Kidney capillary endothelial cell (primary cell): ENCODE data around the gene WNT9B.
"Not testable (repeated sequence)": the region's sequence is repeated elsewhere in the genome, so short reads cannot be mapped to it uniquely, and the experiment has no call there.

Experiments used
- DNase-seq: peaks from one replicate; pipeline ENCODE4 v3.0.0-alpha.2; 2018; ENCODE audit warnings: low spot score

Gene WNT9B

DNA sequence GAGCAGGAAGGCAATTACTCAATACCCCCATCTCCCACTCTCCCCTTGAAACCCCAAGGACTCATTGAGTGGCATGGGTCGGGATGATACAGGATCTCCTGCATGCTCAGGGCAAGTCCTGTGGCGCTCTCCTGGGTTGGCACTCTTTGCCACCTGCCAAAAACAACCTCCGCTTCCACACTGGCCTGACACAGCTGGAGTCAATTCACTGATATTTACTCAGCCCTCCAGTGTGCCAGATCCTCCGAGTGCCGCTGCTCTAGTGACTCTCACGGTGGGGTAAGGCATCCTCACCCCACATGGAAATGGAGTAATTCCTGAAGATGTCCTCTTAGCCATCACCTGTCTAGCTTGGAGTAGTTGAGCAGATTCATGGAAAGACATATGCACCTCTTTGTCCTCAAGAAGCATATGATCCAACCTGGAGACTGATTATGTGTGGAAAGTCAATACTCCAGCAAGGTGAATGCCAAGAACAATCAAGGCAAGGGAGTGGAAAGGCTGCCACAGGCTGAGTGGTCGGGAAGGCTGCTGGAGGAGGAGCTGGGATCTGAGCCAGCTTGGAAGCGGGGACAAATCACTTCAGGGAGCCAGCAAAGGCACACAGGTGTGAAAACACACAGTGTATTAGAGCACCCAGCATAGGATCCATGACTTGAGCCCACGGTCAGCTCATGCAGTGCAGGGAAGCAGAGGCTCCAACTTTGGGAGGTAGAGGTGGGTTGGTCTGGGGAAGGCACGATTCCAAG is 59.0 kb downstream of the WNT9B start:
- no peak for DNase-seq

DNA sequence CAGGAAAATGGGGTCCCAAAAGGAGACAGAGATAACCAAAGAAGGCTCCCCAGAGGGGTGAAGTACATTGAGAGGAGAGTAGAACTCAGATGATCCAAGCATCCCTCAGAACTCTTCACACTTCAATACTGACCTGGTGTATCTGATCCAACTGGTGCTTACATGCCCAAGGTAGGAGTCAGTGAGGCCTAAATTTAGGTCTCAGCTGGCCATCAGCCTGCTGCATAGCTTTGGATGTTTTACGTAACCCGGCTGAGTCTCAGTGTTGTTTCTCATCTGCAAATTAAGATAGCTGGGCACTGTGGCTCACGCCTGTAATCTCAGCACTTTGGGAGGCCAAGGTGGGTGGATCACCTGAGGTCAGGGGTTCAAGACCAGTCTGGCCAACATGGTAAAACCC is 59.9 kb downstream of the WNT9B start:
- DNase-seq, result no peak

DNA sequence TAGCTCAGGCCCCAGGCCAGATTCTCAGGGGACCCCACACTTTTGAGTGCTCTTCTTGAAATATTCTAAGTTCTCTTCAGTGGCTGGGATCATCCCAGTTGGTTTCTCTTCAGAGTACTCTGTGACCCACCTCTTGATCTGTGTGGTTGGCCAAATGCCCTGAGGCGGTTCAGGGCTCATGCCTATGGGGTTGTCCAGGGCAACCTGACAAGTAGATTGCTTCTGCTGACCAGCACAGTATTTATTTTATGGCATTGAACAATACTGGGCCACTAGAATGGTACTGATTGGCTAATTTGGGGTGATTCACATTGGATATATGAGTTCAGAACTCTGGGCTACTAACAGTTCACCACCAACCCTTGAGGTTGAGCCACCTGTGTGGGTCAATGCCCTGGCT is 64.2 kb downstream of the WNT9B start:
- DNase-seq, result no peak

DNA sequence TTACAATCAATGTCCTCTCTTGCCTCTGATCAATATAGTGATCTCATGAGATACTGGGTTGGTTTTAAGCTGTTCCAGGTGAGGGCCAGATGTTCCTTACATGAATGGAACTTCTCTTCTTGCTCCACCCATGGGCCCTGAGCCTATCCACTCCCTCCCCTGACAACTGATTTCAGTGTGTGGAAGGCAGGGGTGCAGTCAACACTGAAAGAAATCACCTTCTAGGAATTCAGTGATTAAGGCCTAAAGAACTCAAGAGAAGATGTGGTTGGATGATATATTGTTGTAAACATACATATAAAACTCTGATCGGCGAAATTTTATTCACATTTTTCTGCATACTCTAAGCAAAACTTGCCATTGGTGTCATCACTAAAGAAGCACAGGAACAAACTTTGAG is 64.8 kb downstream of the WNT9B start:
- no peak for DNase-seq

DNA sequence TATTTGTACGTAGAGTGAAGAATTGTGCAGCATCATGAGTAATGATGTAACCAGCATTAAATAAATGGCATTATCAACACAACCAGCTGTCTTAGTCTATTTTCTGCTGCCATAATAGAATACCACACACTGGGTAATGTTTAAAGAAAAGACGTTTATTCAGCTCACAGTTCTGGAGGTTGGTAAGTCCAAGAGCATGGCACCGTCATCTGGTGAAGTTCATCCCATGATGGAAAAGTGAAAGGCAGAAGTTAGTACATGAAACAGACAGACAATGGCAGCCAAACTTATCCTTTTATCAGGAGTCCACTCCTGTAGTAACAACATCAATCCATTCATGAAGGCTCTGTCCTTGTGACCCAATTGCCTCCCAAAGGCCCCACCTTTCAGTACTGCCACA is 65.2 kb downstream of the WNT9B start:
- DNase-seq, result no peak

DNA sequence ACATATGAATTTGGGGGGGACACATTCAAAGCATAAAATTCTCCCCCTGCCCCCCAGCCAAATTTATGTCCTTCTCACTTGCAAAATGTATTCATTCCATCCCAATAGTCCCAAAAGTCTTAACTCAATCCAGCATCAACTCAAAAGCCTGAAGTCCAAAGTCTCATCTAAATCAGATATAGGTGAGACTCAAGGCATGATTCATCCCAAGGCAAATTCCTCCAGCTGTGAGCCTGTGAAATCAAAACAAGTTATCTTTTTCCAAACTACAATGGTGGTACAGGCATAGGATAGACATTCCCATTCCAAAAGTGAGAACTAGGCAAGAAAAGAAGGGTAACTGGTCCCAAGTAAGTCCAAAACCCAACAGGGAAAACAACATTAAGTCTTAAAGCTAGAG is 65.7 kb downstream of the WNT9B start:
- no peak for DNase-seq

DNA sequence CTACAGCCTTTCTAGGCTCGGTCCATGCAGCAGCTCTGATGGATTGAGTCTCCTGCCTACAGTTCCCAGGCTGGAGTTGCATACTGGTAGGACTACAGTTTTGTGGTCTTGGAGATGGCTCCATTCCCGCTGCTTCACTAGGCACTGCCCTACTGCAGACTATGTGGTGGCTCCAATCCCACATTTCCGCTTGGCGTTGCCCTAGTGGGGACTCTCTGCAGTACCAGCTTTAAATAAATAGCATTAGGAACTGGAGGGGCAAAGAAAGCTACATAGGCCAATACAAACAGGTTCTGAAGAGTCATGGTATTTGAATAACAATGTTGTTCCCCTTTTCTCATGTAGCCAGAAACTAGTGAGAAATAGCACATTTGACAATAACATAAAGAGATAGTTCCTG is 66.1 kb downstream of the WNT9B start:
- no peak for DNase-seq

DNA sequence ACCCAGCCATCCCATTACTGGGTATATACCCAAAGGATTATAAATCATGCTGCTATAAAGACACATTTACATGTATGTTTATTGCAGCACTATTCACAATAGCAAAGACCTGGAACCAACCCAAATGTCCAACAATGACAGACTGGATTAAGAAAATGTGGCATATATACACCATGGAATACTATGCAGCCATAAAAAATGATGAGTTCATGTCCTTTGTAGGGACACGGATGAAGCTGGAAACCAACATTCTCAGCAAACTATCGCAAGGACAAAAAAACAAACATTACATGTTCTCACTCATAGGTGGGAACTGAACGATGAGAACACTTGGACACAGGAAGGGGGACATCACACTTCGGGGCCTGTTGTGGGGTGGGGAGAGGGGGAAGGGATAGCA is 70.6 kb downstream of the WNT9B start:
- DNase-seq, result not testable (repeated sequence)

DNA sequence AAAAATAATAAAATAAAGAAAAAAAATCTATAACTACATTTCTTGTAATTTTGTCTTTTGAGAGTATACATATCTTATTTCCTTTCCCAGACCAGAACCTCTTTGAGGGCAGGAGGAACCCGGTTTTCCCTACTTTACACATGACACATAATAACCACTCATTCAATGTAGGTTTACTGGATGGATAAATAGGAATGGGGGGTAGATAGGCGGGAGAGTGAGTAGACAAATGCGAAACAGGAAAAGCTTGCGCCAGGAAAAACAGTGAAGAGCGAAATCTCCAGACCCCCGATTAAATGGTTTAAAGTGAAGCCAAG is 71.1 kb downstream of the WNT9B start:
- DNase-seq, result no peak

DNA sequence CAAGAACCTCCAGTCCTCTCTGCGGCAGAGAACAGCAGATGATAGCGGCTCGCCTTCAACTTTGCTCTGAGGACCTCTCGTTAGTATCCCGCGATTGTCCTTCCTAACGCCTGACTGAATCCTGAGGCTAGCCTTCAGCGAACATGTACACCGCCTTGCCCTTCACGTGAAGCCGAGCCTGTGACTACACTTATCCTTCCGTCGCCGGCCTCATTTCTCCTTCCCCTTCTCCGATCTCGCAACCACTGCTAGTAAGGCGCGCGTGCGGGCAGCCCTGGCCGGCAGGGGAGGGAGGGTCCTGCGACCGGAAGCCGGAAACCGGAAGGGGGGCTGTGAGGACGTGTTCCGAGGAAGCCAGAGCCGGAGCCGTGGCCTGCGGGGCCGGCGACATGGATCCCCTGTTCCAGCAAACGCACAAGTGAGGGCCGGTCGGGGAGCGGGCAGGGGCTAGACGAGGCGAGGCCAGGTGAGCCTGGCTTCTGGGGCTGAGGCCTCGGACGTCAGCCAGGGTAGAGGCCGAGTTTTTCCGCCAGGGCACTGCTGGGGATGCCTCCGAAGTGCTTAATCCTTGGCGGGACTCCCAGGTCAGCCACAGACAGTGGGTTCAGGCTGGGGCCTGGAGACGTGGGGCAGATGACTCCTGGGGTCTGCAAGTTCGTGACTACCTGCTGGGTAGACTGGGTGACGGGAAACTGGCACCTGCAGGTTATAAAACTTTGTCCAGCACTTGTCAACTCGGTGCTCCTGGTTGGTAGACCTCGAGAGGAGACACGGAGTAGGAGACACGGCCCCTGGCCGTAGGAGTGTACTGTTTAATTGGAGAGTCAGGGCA is 71.6 kb downstream of the WNT9B start, which contains the start of gene GOSR2:
TSS of gene GOSR2 (plus strand) at position 357 of the 832 bp plus-strand sequence. CDS start at position 390, 33 bp downstream.
- peak; percentile 87 for DNase-seq

DNA sequence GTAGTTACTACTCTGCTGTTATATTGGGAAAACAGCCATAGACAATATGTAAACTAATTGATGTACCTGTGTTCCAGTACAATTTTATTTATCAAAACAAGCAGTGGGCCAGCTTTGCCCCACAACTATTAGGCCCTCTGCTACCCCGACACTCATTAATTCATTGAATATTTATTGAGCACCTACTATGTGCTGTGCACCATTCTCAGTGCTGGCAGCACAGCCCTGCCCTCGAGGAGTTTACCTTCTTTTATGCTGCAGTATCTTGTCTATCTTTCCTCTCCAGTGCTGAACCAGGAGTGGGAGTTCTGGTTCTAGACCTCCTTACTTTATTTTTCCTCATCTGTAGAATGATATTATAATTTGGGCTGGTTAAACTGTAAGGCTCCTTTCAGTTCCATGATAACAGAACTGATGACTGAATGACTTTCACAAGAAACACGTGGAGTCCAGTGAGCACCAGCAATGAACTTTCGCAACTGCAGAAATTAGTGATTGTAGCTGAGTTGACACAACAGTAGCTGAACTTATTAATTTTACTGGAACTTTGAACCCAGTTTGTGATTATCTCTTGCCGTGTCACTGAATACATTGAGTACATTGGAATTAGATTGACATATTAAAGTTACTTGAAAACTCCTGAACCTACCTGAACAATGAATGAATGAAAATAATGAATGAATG is 73.9 kb downstream of the WNT9B start:
- DNase-seq, result no peak

DNA sequence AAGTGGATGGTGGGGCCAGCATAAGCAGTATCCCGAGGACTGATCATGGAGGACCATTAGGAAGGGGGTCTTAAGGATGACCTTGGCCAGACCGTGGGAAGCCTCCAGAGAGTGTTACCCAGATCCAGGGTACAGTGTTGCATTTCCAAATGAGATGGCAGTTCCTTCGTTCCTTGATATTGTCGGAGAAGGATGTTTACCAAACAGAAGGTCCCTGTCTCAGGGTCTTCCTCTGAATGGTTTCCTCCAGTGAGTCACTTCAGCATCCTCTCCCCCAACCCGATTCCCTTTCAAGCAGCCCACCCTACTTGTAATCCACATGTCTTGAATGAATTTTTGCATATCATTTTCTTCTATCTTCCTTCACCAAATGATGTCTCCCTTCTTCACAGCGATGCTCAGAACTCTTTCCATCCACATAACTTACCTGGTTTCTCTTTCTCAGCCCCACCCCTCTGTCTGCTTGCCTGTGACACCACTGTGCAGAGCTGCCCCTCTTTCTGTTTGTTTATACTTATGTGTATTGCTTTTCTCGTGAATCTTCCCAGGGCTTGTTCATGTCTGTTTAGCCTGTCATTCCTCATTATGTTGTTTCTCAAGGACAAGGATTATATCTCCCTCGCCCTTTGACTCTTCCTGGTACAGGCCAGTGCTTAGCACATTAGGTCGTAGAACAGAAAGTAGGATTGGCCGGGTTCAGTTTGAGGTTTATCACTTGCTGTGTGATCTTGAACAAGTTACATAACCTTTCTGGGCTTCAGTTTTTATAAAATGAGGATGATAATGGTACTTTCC is 77.3 kb downstream of the WNT9B start:
- DNase-seq, result peak; percentile 65

DNA sequence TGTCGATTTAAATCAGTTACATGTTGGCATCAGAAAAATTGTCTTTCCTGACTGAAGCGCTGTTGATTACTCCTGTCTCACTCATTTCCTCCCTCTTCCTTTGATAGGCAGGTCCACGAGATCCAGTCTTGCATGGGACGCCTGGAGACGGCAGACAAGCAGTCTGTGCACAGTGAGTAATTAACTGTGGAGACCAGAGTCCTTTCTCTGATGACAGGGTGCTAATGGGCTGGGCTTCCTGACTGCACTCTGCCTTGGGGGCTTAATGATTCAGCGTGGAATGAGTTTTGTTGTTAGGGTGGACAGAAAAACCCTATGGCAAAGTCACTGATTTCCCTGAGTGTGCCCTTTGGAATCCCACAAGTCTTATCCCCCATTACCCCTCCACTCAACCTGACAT is 78.0 kb downstream of the WNT9B start:
- DNase-seq, result peak; percentile 97

DNA sequence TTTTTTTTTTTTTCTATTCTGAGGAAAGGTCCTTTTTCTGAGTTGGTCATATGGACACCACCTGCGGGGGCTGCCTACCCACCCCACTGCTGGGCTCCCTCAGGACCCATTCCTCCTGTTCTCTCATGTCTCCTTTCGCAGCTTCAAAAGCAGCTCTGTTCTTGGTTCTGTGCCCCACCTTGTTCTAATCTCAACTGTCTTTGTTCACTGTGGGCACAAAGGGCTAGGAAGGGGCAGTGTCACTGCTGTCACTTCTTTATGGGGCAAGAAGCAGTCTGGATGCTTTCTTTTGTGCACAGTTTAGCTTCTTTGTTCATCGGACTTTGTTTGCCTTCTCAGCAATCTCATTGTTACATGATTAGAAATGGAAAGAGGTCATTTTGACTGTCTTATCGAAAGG is 78.7 kb downstream of the WNT9B start:
- DNase-seq, result no peak

DNA sequence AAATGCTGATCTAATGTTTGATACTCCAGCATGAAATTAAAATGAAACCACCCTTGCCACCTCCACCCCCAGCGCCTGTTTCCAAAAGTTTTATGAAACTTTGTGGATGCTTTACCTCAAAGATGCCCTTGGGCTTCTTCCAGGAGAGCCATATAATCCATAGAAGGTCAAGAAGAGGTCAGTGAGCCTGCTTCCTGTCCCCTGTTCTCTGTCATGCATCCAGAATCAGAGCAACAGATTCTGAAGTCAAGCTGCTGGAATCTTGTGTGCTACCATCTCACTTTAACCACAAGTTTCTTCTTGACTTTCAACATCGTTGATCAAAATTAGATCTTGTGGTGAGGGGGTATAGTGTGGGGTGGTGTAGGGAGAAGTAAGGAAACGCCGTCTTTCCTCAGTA is 80.2 kb downstream of the WNT9B start:
- no peak for DNase-seq

DNA sequence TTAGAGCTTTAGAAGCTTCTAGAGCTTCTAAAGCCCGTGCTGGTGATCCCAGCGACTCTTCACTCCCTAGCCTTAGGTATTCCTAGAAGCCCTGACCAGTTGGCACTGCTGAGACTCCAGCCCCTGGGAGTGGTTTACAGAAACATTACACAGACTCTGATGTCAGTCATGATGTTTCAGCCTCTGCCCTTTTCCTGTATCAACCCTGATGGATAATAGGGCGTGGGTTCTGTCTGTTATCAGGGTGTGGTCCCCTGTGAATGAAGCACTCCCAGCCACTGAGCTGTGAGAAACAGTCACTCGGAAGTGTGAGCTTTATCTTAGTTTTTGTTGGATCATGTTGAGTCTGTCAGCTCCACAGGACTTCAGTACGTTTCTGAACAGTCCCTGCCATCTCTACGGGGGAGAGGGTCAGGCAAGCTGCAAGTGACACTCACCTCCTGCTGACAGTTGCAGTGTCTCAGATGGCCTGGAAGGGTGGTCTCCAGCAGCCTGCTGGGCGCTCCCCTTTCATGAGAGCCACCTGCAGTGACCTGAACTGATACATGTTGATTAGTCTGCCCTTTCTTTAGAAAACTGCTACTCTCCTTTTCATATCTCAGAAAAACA is 84.4 kb downstream of the WNT9B start:
- DNase-seq, result peak; percentile 42
